ENCODE data around the gene MLLT3.
A peak's percentile ranks its signal among the peaks of the same experiment; 100 is the strongest.

MLLT3 gene

GRCh38 chr9:20529837-20530236 lies 92.5 kb downstream of the MLLT3 start:
- ATAC-seq (ENCODE audit: low read depth): no peak
- TF ChIP-seq CTCF (IDR thresholded peaks at IDR 0.05; ENCODE audit: poor library complexity, severe bottlenecking): no peak

GRCh38 chr9:20528253-20528652 lies 94.0 kb downstream of the MLLT3 start:
- Histone ChIP-seq H3K27ac (ENCODE audit: poor library complexity, severe bottlenecking) (no peak overlapping the region), H3K4me3 (ENCODE audit: severe bottlenecking) (no peak overlapping the region), H3K9me3 (ENCODE audit: severe bottlenecking) (no peaks in the 10 kb centered on the region), H3K36me3 (ENCODE audit: low read depth) (no peaks in the 10 kb centered on the region), H3K27me3 (ENCODE audit: insufficient read depth, poor library complexity, severe bottlenecking) (no peaks in the 10 kb centered on the region), H3K4me1 (ENCODE audit: insufficient read depth, poor library complexity, severe bottlenecking) (no peaks in the 10 kb centered on the region)
- DNase-seq (ENCODE audit: low spot score) (no peak), ATAC-seq (ENCODE audit: low read depth) (no peak)
- no peak for TF ChIP-seq CTCF (IDR thresholded peaks at IDR 0.05; ENCODE audit: poor library complexity, severe bottlenecking)

More at GRCh38 chr9:20529837-20530236, 92.5 kb downstream of the MLLT3 start:
- H3K27ac ChIP-seq (ENCODE audit: poor library complexity, severe bottlenecking): no peak overlapping the region
- DNase-seq (ENCODE audit: low spot score): no peak
- no peaks in the 10 kb centered on the region for H3K27me3 ChIP-seq (ENCODE audit: insufficient read depth, poor library complexity, severe bottlenecking)
- no peaks in the 10 kb centered on the region for H3K4me1 ChIP-seq (ENCODE audit: insufficient read depth, poor library complexity, severe bottlenecking)
- H3K9me3 ChIP-seq (ENCODE audit: severe bottlenecking): no peaks in the 10 kb centered on the region
- no peaks in the 10 kb centered on the region for H3K36me3 ChIP-seq (ENCODE audit: low read depth)
- no peak overlapping the region for H3K4me3 ChIP-seq (ENCODE audit: severe bottlenecking)

GRCh38 chr9:20526500-20527319 lies 95.6 kb downstream of the MLLT3 start:
- Histone ChIP-seq H3K4me1 (ENCODE audit: insufficient read depth, poor library complexity, severe bottlenecking) (no peaks in the 10 kb centered on the region), H3K27ac (ENCODE audit: poor library complexity, severe bottlenecking) (no peak overlapping the region), H3K9me3 (ENCODE audit: severe bottlenecking) (no peaks in the 10 kb centered on the region), H3K27me3 (ENCODE audit: insufficient read depth, poor library complexity, severe bottlenecking) (no peaks in the 10 kb centered on the region), H3K36me3 (ENCODE audit: low read depth) (no peaks in the 10 kb centered on the region), H3K4me3 (ENCODE audit: severe bottlenecking) (no peak overlapping the region)
- DNase-seq (ENCODE audit: low spot score) (no peak), ATAC-seq (ENCODE audit: low read depth) (peak; percentile 41; the same call in 1 of the 3 replicates)
- TF ChIP-seq CTCF (IDR thresholded peaks at IDR 0.05; ENCODE audit: poor library complexity, severe bottlenecking): no peak

- H3K36me3 ChIP-seq (ENCODE audit: low read depth): no peaks in the 10 kb centered on the region
These were observed 97.5 kb downstream of the MLLT3 start for GRCh38 chr9:20524776-20525175.

More at GRCh38 chr9:20524776-20525175, 97.5 kb downstream of the MLLT3 start:
- no peak overlapping the region for H3K4me3 ChIP-seq (ENCODE audit: severe bottlenecking)
- ATAC-seq (ENCODE audit: low read depth) (no peak), DNase-seq (ENCODE audit: low spot score) (no peak)
- no peaks in the 10 kb centered on the region for H3K9me3 ChIP-seq (ENCODE audit: severe bottlenecking)
- no peaks in the 10 kb centered on the region for H3K27me3 ChIP-seq (ENCODE audit: insufficient read depth, poor library complexity, severe bottlenecking)
- TF ChIP-seq CTCF (IDR thresholded peaks at IDR 0.05; ENCODE audit: poor library complexity, severe bottlenecking): peak; percentile 32
- H3K27ac ChIP-seq (ENCODE audit: poor library complexity, severe bottlenecking): no peak overlapping the region
- no peaks in the 10 kb centered on the region for H3K4me1 ChIP-seq (ENCODE audit: insufficient read depth, poor library complexity, severe bottlenecking)

Data from RWPE2 (cell line).